B cell (primary cell): ENCODE results near the gene OGG1. TPM values are rescaled to one million over a fixed set of nuclear protein-coding genes. Genes with fewer than 3 reads are reported as not detected.

Source experiments
- ATAC-seq: fragments of 200-7000 bp; cut with Tn5 transposase; one replicate; pipeline ENCODE4 v1.10.0; 2021; ENCODE audit warnings: low read depth, mild to moderate bottlenecking, moderate number of reproducible peaks, moderate library complexity
- CTCF ChIA-PET: fragments of 350-600 bp; sonication (Branson Sonifier 250); formaldehyde crosslinking; loops from one replicate; lab custom pipeline; 2021; ENCODE audit warnings: antibody characterized with exemption, inconsistent platforms; lab: Charles Lee
- POLR2A ChIA-PET: fragments of 350-600 bp; sonication (Branson Sonifier 250); formaldehyde crosslinking; loops from one replicate; lab custom pipeline; 2021; ENCODE audit warnings: antibody characterized with exemption; lab: Charles Lee
- DNase-seq: peaks from one replicate; pipeline ENCODE4 v3.0.0; 2013
- H2AFZ ChIP-seq: 2 replicates; pipeline ENCODE4 v1.6.1; 2012; ENCODE audit warnings: mild to moderate bottlenecking, low read depth, low read length; ENCODE audit not compliant: insufficient read depth, poor library complexity, severe bottlenecking
- H3K27ac ChIP-seq, 2 donors: 1 replicate in 1 of 2; 2 replicates in 1 of 2; pipeline ENCODE4 v1.5.1; 2012 to 2013; ENCODE audit warnings: low read length in 2 of 2, mild to moderate bottlenecking in 2 of 2, moderate library complexity in 1 of 2
- H3K27me3 ChIP-seq, 4 experiments: fragments of 200-600 bp in 1 of 4; sonication (generic) in 1 of 4; replicated peaks in 1 of 4; 1 replicate in 2 of 4; 2 replicates in 2 of 4; pipeline versions ENCODE4 v1.6.1 to v1.7.0; 2013 to 2016; ENCODE audit warnings: low read length in 3 of 4, mild to moderate bottlenecking in 2 of 4, mixed read lengths in 1 of 4, moderate library complexity in 1 of 4; ENCODE audit not compliant: insufficient read depth in 4 of 4, control insufficient read depth in 3 of 4; ENCODE audit errors: control extremely low read depth in 1 of 4
- H3K36me3 ChIP-seq, 2 experiments: replicated peaks in 1 of 2; 1 replicate in 1 of 2; 2 replicates in 1 of 2; pipeline versions ENCODE4 v1.6.1 to v1.7.1; 2013; ENCODE audit warnings: low read length in 1 of 2; ENCODE audit not compliant: insufficient read depth in 2 of 2, control insufficient read depth in 1 of 2; ENCODE audit errors: control extremely low read depth in 1 of 2, extremely low read depth in 1 of 2
- H3K4me1 ChIP-seq, 2 donors: fragments of 200-600 bp in 1 of 2; sonication (generic) in 1 of 2; 1 replicate in 1 of 2; 2 replicates in 1 of 2; pipeline versions ENCODE4 v1.5.1 to v1.6.1; 2013 to 2017; ENCODE audit warnings: low read length in 2 of 2; ENCODE audit not compliant: control insufficient read depth in 2 of 2, insufficient read depth in 2 of 2
- H3K4me2 ChIP-seq: replicated peaks from 2 replicates; pipeline ENCODE3; 2012; ENCODE audit warnings: mild to moderate bottlenecking, low read depth, low read length; ENCODE audit not compliant: poor library complexity, severe bottlenecking
- H3K4me3 ChIP-seq, 5 experiments: fragments of 200-600 bp in 1 of 5; sonication (generic) in 1 of 5; 1 replicate in 3 of 5; 2 replicates in 2 of 5; pipeline versions ENCODE4 v1.5.1 to v1.7.0; 2011 to 2016; ENCODE audit warnings: low read length in 4 of 5, mild to moderate bottlenecking in 4 of 5, low read depth in 2 of 5, control low read depth in 1 of 5, moderate library complexity in 1 of 5; ENCODE audit not compliant: insufficient read depth in 1 of 5; ENCODE audit errors: control extremely low read depth in 1 of 5, extremely low read depth in 1 of 5
- H3K79me2 ChIP-seq: fragments of 200-600 bp; sonication (generic); one replicate; pipeline ENCODE4 v1.6.0; 2016; ENCODE audit warnings: low read length; ENCODE audit not compliant: control insufficient read depth, insufficient read depth
- H3K9ac ChIP-seq: fragments of 200-600 bp; sonication (generic); 2 replicates; pipeline ENCODE4 v1.6.1; 2017; ENCODE audit warnings: mild to moderate bottlenecking, low read length, moderate library complexity
- H3K9me3 ChIP-seq, 3 donors: one replicate each; pipeline versions ENCODE4 v1.6.1 to v1.7.1; 2013; ENCODE audit warnings: low read length in 2 of 3; ENCODE audit not compliant: control insufficient read depth in 2 of 3, insufficient read depth in 1 of 3; ENCODE audit errors: control extremely low read depth in 1 of 3
- H4K20me1 ChIP-seq: 2 replicates; pipeline ENCODE4 v1.6.0; 2012; ENCODE audit warnings: mild to moderate bottlenecking, low read length; ENCODE audit not compliant: insufficient read depth, control insufficient read depth, poor library complexity, severe bottlenecking
- H3K27ac Mint-ChIP-seq: one replicate; pipeline ENCODE4 v1.8.0; 2021; ENCODE audit warnings: mixed read lengths
- H3K27me3 Mint-ChIP-seq: one replicate; pipeline ENCODE4 v1.8.0; 2021; ENCODE audit warnings: mixed read lengths
- H3K4me1 Mint-ChIP-seq: one replicate; pipeline ENCODE4 v1.8.0; 2021; ENCODE audit warnings: mixed read lengths
- H3K4me3 Mint-ChIP-seq: one replicate; pipeline ENCODE4 v1.8.0; 2021; ENCODE audit warnings: mixed read lengths
- H3K9me3 Mint-ChIP-seq: one replicate; pipeline ENCODE4 v1.8.0; 2022; ENCODE audit warnings: mixed read lengths; ENCODE audit not compliant: insufficient read depth
- EZH2 ChIP-seq: IDR thresholded peaks from 2 replicates; pipeline ENCODE4 v1.6.1; 2012; ENCODE audit warnings: borderline replicate concordance, low read depth, mild to moderate bottlenecking, moderate library complexity, low read length; ENCODE audit not compliant: insufficient read depth, poor library complexity, severe bottlenecking
- WGBS: methylation state at CpG from one replicate; pipeline ENCODE4 v1.1.5; 2013; ENCODE audit warnings: missing lambda C conversion rate; ENCODE audit not compliant: insufficient coverage; 5-methylcytosine and 5-hydroxymethylcytosine counted together
- intact Hi-C: fragments of 100-400 bp; cut with micrococcal nuclease; formaldehyde crosslinking; loops from one replicate; pipeline ENCODE4 v1.10.0; 2022
- polyA plus RNA-seq: library from polyadenylated mRNA; depleted of rRNA; stranded (reverse); fragments of >200 nt; gene quantifications from 2 replicates; pipeline ENCODE4 v1.2.3, GENCODE V29; 2012
- total RNA-seq, 2 donors: library from RNA; stranded (reverse); fragments of 120-200 nt in 1 of 2; gene quantifications; 1 replicate in 1 of 2; 2 replicates in 1 of 2; pipeline versions ENCODE4 v1.2.3 to v1.2.4, GENCODE V29; 2013 to 2022
- TF ChIP-seq, protein P1 (sequence below): fragments of 200-600 bp; IDR thresholded peaks from one replicate; pipeline ENCODE4 v1.8.0; 2022; ENCODE audit warnings: antibody characterized with exemption, mild to moderate bottlenecking

The OGG1 gene
- total and polyA plus RNA-seq, 2 donors (not counting 1 experiment from before 2014, with no cell fraction given): 45.6 to 81.6 TPM

DNA sequence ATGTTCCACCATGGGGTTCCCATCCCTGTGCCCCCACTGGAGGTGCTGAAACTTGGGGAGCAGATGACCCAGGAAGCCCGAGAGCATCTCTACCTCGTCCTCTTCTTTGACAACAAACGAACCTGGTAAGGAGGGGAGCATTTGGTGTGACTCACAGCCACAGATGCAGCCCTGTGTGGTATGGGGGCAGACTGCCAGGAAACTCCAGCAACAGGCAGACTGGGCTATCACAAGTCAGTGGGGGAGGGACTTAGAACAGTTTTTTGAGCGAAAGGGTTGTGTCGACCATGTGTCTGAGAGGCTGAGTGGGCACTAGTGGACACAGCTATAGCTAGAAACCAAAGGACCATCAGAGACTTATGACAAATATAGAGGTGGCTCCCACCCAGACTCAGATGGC, 3.4 kb upstream of the OGG1 start:
- POLR2A ChIA-PET: no interaction called here
- H4K20me1 ChIP-seq: peaks cover under 1% of the 10 kb centered on the region
- no peak overlapping the region for H3K9ac ChIP-seq
- DNase-seq: no peak
- intact Hi-C loops: no loop called here
- TF ChIP-seq EZH2: no peak
- TF ChIP-seq, protein P1, sequence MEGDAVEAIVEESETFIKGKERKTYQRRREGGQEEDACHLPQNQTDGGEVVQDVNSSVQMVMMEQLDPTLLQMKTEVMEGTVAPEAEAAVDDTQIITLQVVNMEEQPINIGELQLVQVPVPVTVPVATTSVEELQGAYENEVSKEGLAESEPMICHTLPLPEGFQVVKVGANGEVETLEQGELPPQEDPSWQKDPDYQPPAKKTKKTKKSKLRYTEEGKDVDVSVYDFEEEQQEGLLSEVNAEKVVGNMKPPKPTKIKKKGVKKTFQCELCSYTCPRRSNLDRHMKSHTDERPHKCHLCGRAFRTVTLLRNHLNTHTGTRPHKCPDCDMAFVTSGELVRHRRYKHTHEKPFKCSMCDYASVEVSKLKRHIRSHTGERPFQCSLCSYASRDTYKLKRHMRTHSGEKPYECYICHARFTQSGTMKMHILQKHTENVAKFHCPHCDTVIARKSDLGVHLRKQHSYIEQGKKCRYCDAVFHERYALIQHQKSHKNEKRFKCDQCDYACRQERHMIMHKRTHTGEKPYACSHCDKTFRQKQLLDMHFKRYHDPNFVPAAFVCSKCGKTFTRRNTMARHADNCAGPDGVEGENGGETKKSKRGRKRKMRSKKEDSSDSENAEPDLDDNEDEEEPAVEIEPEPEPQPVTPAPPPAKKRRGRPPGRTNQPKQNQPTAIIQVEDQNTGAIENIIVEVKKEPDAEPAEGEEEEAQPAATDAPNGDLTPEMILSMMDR: no peak
- no peak overlapping the region for H2AFZ ChIP-seq
- no peaks in the 10 kb centered on the region for H3K27me3 ChIP-seq
- H3K4me2 ChIP-seq: no peak overlapping the region
- ATAC-seq: no peak
- 78% methylated on average over 3 of the region's 5 CpGs for WGBS
- H3K4me1 ChIP-seq: peaks cover 14 to 19% of the 10 kb centered on the region in 2 donors
- Mint-ChIP-seq H3K4me3 (no peak overlapping the region), H3K27me3 (no peaks in the 10 kb centered on the region), H3K9me3 (no peaks in the 10 kb centered on the region), H3K27ac (no peak overlapping the region), H3K4me1 (peaks cover 25% of the 10 kb centered on the region)
- CTCF ChIA-PET: no interaction called here
- peaks cover 1 to 63% of the 10 kb centered on the region in 2 experiments for H3K36me3 ChIP-seq
- H3K79me2 ChIP-seq: peaks cover 9% of the 10 kb centered on the region
- H3K4me3 ChIP-seq: no peak overlapping the region
- no peaks in the 10 kb centered on the region for H3K9me3 ChIP-seq
- H3K27ac ChIP-seq: no peak overlapping the region

DNA sequence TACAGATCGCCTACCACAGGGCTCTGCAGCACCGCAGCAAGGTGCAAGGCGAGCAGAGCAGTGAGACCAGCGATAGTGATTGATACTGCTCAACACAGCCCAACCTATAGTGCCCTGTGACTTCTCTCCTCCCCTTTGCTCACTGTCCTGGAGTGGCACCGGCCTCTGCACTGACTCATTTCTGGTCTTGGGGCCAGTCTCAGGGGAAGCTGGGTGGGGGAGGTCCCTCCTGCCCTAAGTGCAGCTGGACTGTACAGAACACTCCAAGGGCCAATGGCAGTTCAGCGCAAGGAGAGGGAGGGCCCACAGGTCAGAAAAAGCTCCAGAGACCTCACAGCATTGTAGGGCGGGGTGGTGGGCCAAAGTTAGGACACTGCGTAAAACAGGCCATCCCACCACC, 2.5 kb upstream of the OGG1 start:
- Mint-ChIP-seq H3K27ac (no peak overlapping the region), H3K27me3 (no peaks in the 10 kb centered on the region), H3K4me3 (no peak overlapping the region), H3K4me1 (peaks cover 34% of the 10 kb centered on the region), H3K9me3 (no peaks in the 10 kb centered on the region)
- CTCF ChIA-PET: no interaction called here
- TF ChIP-seq, protein P1: no peak
- no peak for TF ChIP-seq EZH2
- Histone ChIP-seq H4K20me1 (no peaks in the 10 kb centered on the region), H3K4me2 (no peak overlapping the region), H3K27me3 (no peaks in the 10 kb centered on the region), H3K36me3 (peaks cover 4 to 58% of the 10 kb centered on the region in 2 experiments), H3K79me2 (peaks cover 16% of the 10 kb centered on the region), H3K9ac (no peak overlapping the region), H2AFZ (no peak overlapping the region), H3K4me3 (no peak overlapping the region), H3K9me3 (no peaks in the 10 kb centered on the region), H3K4me1 (peaks cover 24 to 29% of the 10 kb centered on the region in 2 donors), H3K27ac (no peak overlapping the region)
- intact Hi-C loops: no loop called here
- WGBS: 77% methylated on average over 6 of the region's 8 CpGs
- POLR2A ChIA-PET: interaction anchor here (1.6 kb wide), 1 partner anchor 10 kb away, joined by 4 read pairs; no protein-coding TSS in a partner anchor
- no peak for ATAC-seq
- no peak for DNase-seq
